GM12878 (cell line): Measurements from ENCODE around the gene SPPL2B. TPM values are rescaled to one million over a fixed set of nuclear protein-coding genes. Genes with fewer than 3 reads are reported as not detected.

Source experiments
- ATAC-seq: fragments of 200-7000 bp; cut with Tn5 transposase; 3 replicates; pipeline ENCODE4 v1.9.1; 2020; ENCODE audit warnings: mild to moderate bottlenecking, moderate library complexity
- BruUV-seq: library from RNA; stranded (reverse); fragments of 400-500 nt; replicated peaks from 2 replicates; lab custom pipeline; 2021; lab: Mats Ljungman, UMichigan
- CTCF ChIA-PET: fragments of 300-600 bp; sonication (Branson Sonifier 250); formaldehyde crosslinking; extraction: SDS; loops from one replicate; lab custom pipeline; 2021; ENCODE audit warnings: inconsistent platforms; lab: Yijun Ruan, JAX
- POLR2A ChIA-PET: fragments of 350-600 bp; formaldehyde crosslinking; extraction: SDS; loops from one replicate; lab custom pipeline; 2021; ENCODE audit warnings: inconsistent platforms; lab: Charles Lee
- RAD21 ChIA-PET: fragments of 300-600 bp; sonication (Branson Sonifier 250); formaldehyde crosslinking; loops from one replicate; lab custom pipeline; 2023; ENCODE audit warnings: antibody characterized with exemption; ENCODE audit not compliant: unreplicated experiment; lab: Charles Lee
- SMC1A ChIA-PET: fragments of 300-600 bp; sonication (Branson Sonifier 250); formaldehyde crosslinking; loops from one replicate; lab custom pipeline; 2023; ENCODE audit not compliant: unreplicated experiment, uncharacterized antibody; lab: Charles Lee
- DNase-seq: peaks from one replicate; pipeline ENCODE4 v3.0.0-alpha.2; 2011; ENCODE audit warnings: low read depth, low spot score
- FAIRE-seq: peaks from 3 replicates; lab custom pipeline; 2011; peaks lifted over from hg19 to GRCh38; lab: Jason Lieb, UNC
- H2AFZ ChIP-seq: 2 replicates; pipeline ENCODE4 v1.6.0; 2011; ENCODE audit warnings: low read depth, low read length, control low read depth; ENCODE audit not compliant: control insufficient read depth
- H3K27ac ChIP-seq: 2 replicates; pipeline ENCODE4 v1.5.1; 2011; ENCODE audit warnings: control low read depth; ENCODE audit not compliant: control insufficient read depth, insufficient read depth
- H3K27me3 ChIP-seq, 2 experiments: replicated peaks in 1 of 2; 2 replicates each; pipeline versions ENCODE4 v1.6.0 to v1.6.1; 2011; ENCODE audit warnings: low read length in 1 of 2; ENCODE audit not compliant: control insufficient read depth in 2 of 2, insufficient read depth in 2 of 2
- H3K36me3 ChIP-seq, 2 experiments: 2 replicates each; pipeline ENCODE4 v1.5.1; 2011; ENCODE audit warnings: low read length in 1 of 2; ENCODE audit not compliant: control insufficient read depth in 2 of 2, insufficient read depth in 2 of 2
- H3K4me1 ChIP-seq: 2 replicates; pipeline ENCODE4 v1.6.1; 2011; ENCODE audit warnings: mild to moderate bottlenecking, low read length, moderate library complexity, mixed read lengths; ENCODE audit not compliant: control insufficient read depth, insufficient read depth
- H3K4me2 ChIP-seq: 2 replicates; pipeline ENCODE4 v1.6.0; 2011; ENCODE audit warnings: control low read depth; ENCODE audit not compliant: control insufficient read depth, insufficient read depth
- H3K4me3 ChIP-seq: fragments of 200-600 bp; sonication (generic); 2 replicates; pipeline ENCODE4 v1.5.1; 2016
- H3K79me2 ChIP-seq: 2 replicates; pipeline ENCODE4 v1.6.0; 2011; ENCODE audit warnings: low read length; ENCODE audit not compliant: control insufficient read depth, insufficient read depth
- H3K9ac ChIP-seq: 2 replicates; pipeline ENCODE4 v1.8.0; 2011; ENCODE audit warnings: low read length, control low read depth, mixed read lengths; ENCODE audit not compliant: control insufficient read depth, insufficient read depth
- H3K9me3 ChIP-seq: replicated peaks from 3 replicates; pipeline ENCODE4 v1.5.1; 2011; ENCODE audit warnings: mild to moderate bottlenecking, low read length; ENCODE audit not compliant: control insufficient read depth, insufficient read depth
- H4K20me1 ChIP-seq: 2 replicates; pipeline ENCODE4 v1.6.0; 2011; ENCODE audit not compliant: control insufficient read depth, insufficient read depth
- BHLHE40 ChIP-seq, 2 experiments: fragments of 450-650 bp in 1 of 2; IDR thresholded peaks; 2 replicates each; pipeline ENCODE4 v1.6.1; 2011 to 2017; ENCODE audit warnings: low read depth in 2 of 2, borderline replicate concordance in 1 of 2, improper control_type of control experiment in 1 of 2, low read length in 1 of 2, mild to moderate bottlenecking in 1 of 2
- CBX5 ChIP-seq: sonication (generic); IDR thresholded peaks from 2 replicates; pipeline ENCODE4 v1.6.1; 2016; ENCODE audit warnings: low read depth, moderate library complexity, mild to moderate bottlenecking, inconsistent platforms
- EED ChIP-seq: sonication (generic); IDR thresholded peaks from 2 replicates; pipeline ENCODE4 v1.6.1; 2016; ENCODE audit warnings: antibody characterized with exemption, low read depth
- FOXM1 ChIP-seq: IDR thresholded peaks from 2 replicates; pipeline ENCODE4 v1.6.1; 2012; ENCODE audit warnings: low read depth, mild to moderate bottlenecking, inconsistent platforms, low read length, moderate library complexity
- HDGF ChIP-seq: fragments of 450-650 bp; IDR thresholded peaks from 2 replicates; pipeline ENCODE4 v1.6.1; 2016; ENCODE audit warnings: antibody characterized with exemption
- NFIC ChIP-seq: IDR thresholded peaks from 2 replicates; pipeline ENCODE4 v1.6.1; 2012; ENCODE audit warnings: low read depth, mild to moderate bottlenecking, inconsistent platforms, low read length, moderate library complexity
- NR2C2 ChIP-seq: IDR thresholded peaks from 2 replicates; pipeline ENCODE4 v1.6.1; 2011; ENCODE audit warnings: borderline replicate concordance, low read depth; ENCODE audit not compliant: control insufficient read depth, insufficient read length
- RB1 ChIP-seq: fragments of 450-650 bp; formaldehyde crosslinking; IDR thresholded peaks from 2 replicates; pipeline ENCODE4 v1.6.1; 2017; ENCODE audit warnings: mild to moderate bottlenecking, borderline replicate concordance
- SMAD5 ChIP-seq: IDR thresholded peaks from 2 replicates; pipeline ENCODE4 v1.6.1; 2016; ENCODE audit warnings: antibody characterized with exemption, low read depth
- TCF7 ChIP-seq: IDR thresholded peaks from 2 replicates; pipeline ENCODE4 v1.6.1; 2014; ENCODE audit warnings: antibody characterized with exemption, borderline replicate concordance
- ZBED1 ChIP-seq: IDR thresholded peaks from 2 replicates; pipeline ENCODE4 v1.6.1; 2016; ENCODE audit warnings: borderline replicate concordance
- WGBS: methylation state at CpG from one replicate; pipeline ENCODE4 v1.1.6; 2016; ENCODE audit warnings: low lambda C conversion rate; ENCODE audit not compliant: insufficient replicate concordance, insufficient coverage; ENCODE audit errors: missing lambda C conversion rate; 5-methylcytosine and 5-hydroxymethylcytosine counted together
- in situ Hi-C: fragments of 300-500 bp; cut with MboI; formaldehyde crosslinking; loops from 9 replicates; pipeline ENCODE4 v1.14.3; 2018; ENCODE audit warnings: mixed read lengths
- intact Hi-C: fragments of 100-400 bp; cut with micrococcal nuclease; formaldehyde crosslinking; loops from one replicate; pipeline ENCODE4 v1.14.2; 2022; ENCODE audit not compliant: unreplicated experiment
- polyA plus RNA-seq, 11 experiments: library from polyadenylated mRNA; depleted of rRNA in 4 of 11; unstranded in 6 of 11; stranded (reverse) in 5 of 11; fragments of >200 nt; fragmentation: Nextera tagmentation in 4 of 11; fragmentation: Illumina TruSeq in 1 of 11; extraction: Ambion mirVana in 4 of 11; extraction: Trizol in 1 of 11; gene quantifications; 1 replicate in 1 of 11; 2 replicates in 10 of 11; pipeline versions ENCODE4 v1.2.1 to v1.2.3, GENCODE V29; 2011 to 2016; ENCODE audit warnings: inconsistent platforms in 2 of 11, missing spikeins in 2 of 11, low read depth in 1 of 11
- total RNA-seq, 4 experiments: library from RNA; depleted of rRNA in 3 of 4; stranded (reverse); fragments of >200 nt in 3 of 4; fragmentation: Illumina TruSeq in 1 of 4; extraction: Trizol in 1 of 4; gene quantifications; 2 replicates each; pipeline versions ENCODE4 v1.2.1 to v1.2.3, GENCODE V29; 2013 to 2021
- TF ChIP-seq, protein P1 (sequence below): fragments of 450-650 bp; IDR thresholded peaks from 2 replicates; pipeline ENCODE4 v1.6.1; 2018; ENCODE audit warnings: mild to moderate bottlenecking, low read depth, moderate library complexity; ENCODE audit not compliant: partially characterized antibody
- TF ChIP-seq, protein P2 (sequence below): fragments of 450-650 bp; IDR thresholded peaks from 2 replicates; pipeline ENCODE4 v1.6.1; 2017; ENCODE audit warnings: mild to moderate bottlenecking, moderate library complexity
- TF ChIP-seq, protein P3 (sequence below), 3 experiments: IDR thresholded peaks in 2 of 3; conservative IDR thresholded peaks in 1 of 3; 2 replicates each; pipeline ENCODE4 v1.5.1; 2011; ENCODE audit warnings: low read depth in 3 of 3, low read length in 3 of 3, mild to moderate bottlenecking in 3 of 3, control low read depth in 2 of 3, moderate library complexity in 2 of 3, inconsistent platforms in 1 of 3, mixed read lengths in 1 of 3; ENCODE audit not compliant: control insufficient read depth in 2 of 3, insufficient read depth in 1 of 3; ENCODE audit errors: extremely low read depth in 1 of 3

The SPPL2B gene
- total and polyA plus RNA-seq, 10 of the 15 experiments (the other 5 are each of a cell fraction or from before 2014, with no cell fraction given), result 0.29 to 56.5 (median 18.3) TPM

DNA sequence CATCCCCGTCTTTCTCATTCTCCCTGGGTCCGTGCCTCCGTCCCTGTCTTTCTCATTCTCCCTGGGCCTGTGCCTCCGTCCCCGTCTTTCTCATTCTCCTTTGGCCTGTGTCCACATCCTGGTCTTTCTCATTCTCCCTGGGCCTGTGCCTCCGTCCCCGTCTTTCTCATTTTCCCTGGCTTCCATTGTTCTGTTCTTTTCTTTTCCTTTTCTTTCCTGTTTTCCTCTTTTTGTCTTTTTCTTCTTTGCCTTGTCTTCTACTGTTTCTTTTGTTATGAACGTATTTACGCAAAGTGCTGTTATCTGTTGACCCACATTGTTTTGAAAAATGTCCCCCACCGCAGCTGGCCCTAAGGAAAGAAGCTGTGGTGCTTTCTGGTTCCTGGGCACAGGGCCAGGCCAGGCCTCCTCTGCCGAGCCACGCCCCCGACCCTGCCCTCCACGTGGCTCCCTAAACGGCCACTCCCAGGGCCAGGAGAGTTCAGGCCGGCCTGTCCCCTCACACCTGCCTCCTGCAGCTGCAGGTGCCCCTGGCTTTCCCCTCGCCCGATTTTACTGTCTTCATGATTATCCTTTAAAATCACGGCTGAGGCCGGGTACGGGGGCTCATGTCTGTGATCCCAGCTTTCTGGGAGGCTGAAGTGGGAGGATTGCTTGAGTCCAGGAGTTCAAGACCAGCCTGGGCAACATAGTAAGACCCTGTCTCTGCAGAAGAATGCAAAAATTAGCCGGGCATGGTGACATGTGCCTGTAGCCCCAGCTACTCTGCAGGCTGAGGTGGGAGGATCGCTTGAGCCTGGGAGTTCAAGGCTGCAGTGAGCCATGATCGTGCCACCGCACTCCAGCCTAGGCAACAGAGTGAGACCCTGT, 17.5 kb downstream of the SPPL2B start:
- TF ChIP-seq CBX5, result no peak
- TF ChIP-seq FOXM1, result no peak
- TF ChIP-seq NFIC, result no peak
- TF ChIP-seq ZBED1, result no peak
- TF ChIP-seq BHLHE40 (IDR thresholded peaks at IDR 0.05; ENCODE audit: borderline replicate concordance in 1 of 2, low read depth in 2 of 2, low read length in 1 of 2), result no peak
- TF ChIP-seq, protein P1, sequence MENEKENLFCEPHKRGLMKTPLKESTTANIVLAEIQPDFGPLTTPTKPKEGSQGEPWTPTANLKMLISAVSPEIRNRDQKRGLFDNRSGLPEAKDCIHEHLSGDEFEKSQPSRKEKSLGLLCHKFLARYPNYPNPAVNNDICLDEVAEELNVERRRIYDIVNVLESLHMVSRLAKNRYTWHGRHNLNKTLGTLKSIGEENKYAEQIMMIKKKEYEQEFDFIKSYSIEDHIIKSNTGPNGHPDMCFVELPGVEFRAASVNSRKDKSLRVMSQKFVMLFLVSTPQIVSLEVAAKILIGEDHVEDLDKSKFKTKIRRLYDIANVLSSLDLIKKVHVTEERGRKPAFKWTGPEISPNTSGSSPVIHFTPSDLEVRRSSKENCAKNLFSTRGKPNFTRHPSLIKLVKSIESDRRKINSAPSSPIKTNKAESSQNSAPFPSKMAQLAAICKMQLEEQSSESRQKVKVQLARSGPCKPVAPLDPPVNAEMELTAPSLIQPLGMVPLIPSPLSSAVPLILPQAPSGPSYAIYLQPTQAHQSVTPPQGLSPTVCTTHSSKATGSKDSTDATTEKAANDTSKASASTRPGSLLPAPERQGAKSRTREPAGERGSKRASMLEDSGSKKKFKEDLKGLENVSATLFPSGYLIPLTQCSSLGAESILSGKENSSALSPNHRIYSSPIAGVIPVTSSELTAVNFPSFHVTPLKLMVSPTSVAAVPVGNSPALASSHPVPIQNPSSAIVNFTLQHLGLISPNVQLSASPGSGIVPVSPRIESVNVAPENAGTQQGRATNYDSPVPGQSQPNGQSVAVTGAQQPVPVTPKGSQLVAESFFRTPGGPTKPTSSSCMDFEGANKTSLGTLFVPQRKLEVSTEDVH, result no peak
- TF ChIP-seq SMAD5, result no peak
- TF ChIP-seq, protein P2, sequence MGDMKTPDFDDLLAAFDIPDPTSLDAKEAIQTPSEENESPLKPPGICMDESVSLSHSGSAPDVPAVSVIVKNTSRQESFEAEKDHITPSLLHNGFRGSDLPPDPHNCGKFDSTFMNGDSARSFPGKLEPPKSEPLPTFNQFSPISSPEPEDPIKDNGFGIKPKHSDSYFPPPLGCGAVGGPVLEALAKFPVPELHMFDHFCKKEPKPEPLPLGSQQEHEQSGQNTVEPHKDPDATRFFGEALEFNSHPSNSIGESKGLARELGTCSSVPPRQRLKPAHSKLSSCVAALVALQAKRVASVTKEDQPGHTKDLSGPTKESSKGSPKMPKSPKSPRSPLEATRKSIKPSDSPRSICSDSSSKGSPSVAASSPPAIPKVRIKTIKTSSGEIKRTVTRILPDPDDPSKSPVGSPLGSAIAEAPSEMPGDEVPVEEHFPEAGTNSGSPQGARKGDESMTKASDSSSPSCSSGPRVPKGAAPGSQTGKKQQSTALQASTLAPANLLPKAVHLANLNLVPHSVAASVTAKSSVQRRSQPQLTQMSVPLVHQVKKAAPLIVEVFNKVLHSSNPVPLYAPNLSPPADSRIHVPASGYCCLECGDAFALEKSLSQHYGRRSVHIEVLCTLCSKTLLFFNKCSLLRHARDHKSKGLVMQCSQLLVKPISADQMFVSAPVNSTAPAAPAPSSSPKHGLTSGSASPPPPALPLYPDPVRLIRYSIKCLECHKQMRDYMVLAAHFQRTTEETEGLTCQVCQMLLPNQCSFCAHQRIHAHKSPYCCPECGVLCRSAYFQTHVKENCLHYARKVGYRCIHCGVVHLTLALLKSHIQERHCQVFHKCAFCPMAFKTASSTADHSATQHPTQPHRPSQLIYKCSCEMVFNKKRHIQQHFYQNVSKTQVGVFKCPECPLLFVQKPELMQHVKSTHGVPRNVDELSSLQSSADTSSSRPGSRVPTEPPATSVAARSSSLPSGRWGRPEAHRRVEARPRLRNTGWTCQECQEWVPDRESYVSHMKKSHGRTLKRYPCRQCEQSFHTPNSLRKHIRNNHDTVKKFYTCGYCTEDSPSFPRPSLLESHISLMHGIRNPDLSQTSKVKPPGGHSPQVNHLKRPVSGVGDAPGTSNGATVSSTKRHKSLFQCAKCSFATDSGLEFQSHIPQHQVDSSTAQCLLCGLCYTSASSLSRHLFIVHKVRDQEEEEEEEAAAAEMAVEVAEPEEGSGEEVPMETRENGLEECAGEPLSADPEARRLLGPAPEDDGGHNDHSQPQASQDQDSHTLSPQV, result no peak
- no peak for TF ChIP-seq NR2C2
- TF ChIP-seq, protein P3, sequence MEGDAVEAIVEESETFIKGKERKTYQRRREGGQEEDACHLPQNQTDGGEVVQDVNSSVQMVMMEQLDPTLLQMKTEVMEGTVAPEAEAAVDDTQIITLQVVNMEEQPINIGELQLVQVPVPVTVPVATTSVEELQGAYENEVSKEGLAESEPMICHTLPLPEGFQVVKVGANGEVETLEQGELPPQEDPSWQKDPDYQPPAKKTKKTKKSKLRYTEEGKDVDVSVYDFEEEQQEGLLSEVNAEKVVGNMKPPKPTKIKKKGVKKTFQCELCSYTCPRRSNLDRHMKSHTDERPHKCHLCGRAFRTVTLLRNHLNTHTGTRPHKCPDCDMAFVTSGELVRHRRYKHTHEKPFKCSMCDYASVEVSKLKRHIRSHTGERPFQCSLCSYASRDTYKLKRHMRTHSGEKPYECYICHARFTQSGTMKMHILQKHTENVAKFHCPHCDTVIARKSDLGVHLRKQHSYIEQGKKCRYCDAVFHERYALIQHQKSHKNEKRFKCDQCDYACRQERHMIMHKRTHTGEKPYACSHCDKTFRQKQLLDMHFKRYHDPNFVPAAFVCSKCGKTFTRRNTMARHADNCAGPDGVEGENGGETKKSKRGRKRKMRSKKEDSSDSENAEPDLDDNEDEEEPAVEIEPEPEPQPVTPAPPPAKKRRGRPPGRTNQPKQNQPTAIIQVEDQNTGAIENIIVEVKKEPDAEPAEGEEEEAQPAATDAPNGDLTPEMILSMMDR (IDR thresholded peaks at IDR 0.05 in 2 of 3, conservative IDR thresholded peaks at IDR 0.05 in 1 of 3; ENCODE audit: control insufficient read depth in 2 of 3, extremely low read depth in 1 of 3, insufficient read depth in 1 of 3, low read depth in 3 of 3, low read length in 3 of 3), result no peak
- TF ChIP-seq RB1, result no peak
- no peak for TF ChIP-seq EED
- TF ChIP-seq HDGF, result no peak
- no peak for TF ChIP-seq TCF7
- TF ChIP-seq, all 136 proteins: peak for 0
- Histone ChIP-seq H3K9ac (no peak overlapping the region), H3K4me2 (no peak overlapping the region), H3K79me2 (no peaks in the 10 kb centered on the region), H3K4me3 (no peak overlapping the region), H4K20me1 (no peaks in the 10 kb centered on the region), H3K36me3 (peaks cover 2 to 4% of the 10 kb centered on the region in 2 experiments; a peak in 3 of 4 replicates), H3K9me3 (no peaks in the 10 kb centered on the region), H3K27me3 (no peaks in the 10 kb centered on the region), H3K27ac (no peak overlapping the region), H3K4me1 (no peaks in the 10 kb centered on the region), H2AFZ (no peak overlapping the region)
- SMC1A ChIA-PET, result interaction anchor here (0.6 kb wide), 1 partner anchor 254 kb away, joined by 3 read pairs; no protein-coding TSS in a partner anchor
- intact Hi-C loops (no loop called here), in situ Hi-C loops (no loop called here)
- DNase-seq, result no peak
- POLR2A ChIA-PET, result no interaction called here
- CTCF ChIA-PET, result no interaction called here
- WGBS, result 95% methylated on average over 25 of the region's 25 CpGs
- FAIRE-seq, result no peak
- no TSS peak for BruUV-seq
- ATAC-seq, result no peak
- RAD21 ChIA-PET, result no interaction called here
